Endothelial cell of umbilical vein (primary cell): Measurements from ENCODE around the gene LTA4H. TPM values are rescaled to one million over a fixed set of nuclear protein-coding genes. Genes with fewer than 3 reads are reported as not detected.

ENCODE experiments used
- Bru-seq: library from RNA; stranded (reverse); fragments of 400-500 nt; gene quantifications from one replicate; lab custom pipeline; 2021; lab: Mats Ljungman, UMichigan
- BruChase-seq, 2 experiments: library from RNA; stranded (reverse); fragments of 400-500 nt; gene quantifications; one replicate each; lab custom pipeline; 2021; lab: Mats Ljungman, UMichigan
- BruUV-seq: library from RNA; stranded (reverse); fragments of 400-500 nt; replicated peaks from 2 replicates; lab custom pipeline; 2021; lab: Mats Ljungman, UMichigan
- CTCF ChIA-PET: fragments of 300-600, 350-600 bp; sonication (Branson Sonifier 250); formaldehyde crosslinking; loops from one replicate; lab custom pipeline; 2021; ENCODE audit warnings: antibody characterized with exemption, inconsistent platforms; lab: Charles Lee
- POLR2A ChIA-PET: fragments of 300-600, 350-600 bp; sonication (Branson Sonifier 250); formaldehyde crosslinking; loops from one replicate; lab custom pipeline; 2021; ENCODE audit warnings: antibody characterized with exemption, inconsistent platforms; lab: Charles Lee
- DNase-seq: peaks from one replicate; pipeline ENCODE4 v3.0.0-alpha.2; 2011; ENCODE audit warnings: low read depth, low spot score
- FAIRE-seq: peaks from 2 replicates; lab custom pipeline; 2011; peaks lifted over from hg19 to GRCh38; lab: Jason Lieb, UNC
- H2AFZ ChIP-seq: 2 replicates; pipeline ENCODE4 v1.6.0; 2012; ENCODE audit warnings: low read depth, low read length, control low read depth, inconsistent platforms
- H3K27ac ChIP-seq: 2 replicates; pipeline ENCODE4 v1.5.1; 2011; ENCODE audit warnings: low read depth, mild to moderate bottlenecking, control low read depth, low read length, moderate library complexity; ENCODE audit not compliant: insufficient read depth
- H3K27me3 ChIP-seq, 2 experiments: 2 replicates each; pipeline versions ENCODE4 v1.6.0 to v1.6.1; 2011; ENCODE audit warnings: low read length in 2 of 2, mixed read lengths in 1 of 2; ENCODE audit not compliant: control insufficient read depth in 2 of 2, insufficient read depth in 2 of 2
- H3K36me3 ChIP-seq, 2 experiments: 2 replicates in 1 of 2; 3 replicates in 1 of 2; pipeline ENCODE4 v1.5.1; 2011; ENCODE audit warnings: low read length in 2 of 2, mild to moderate bottlenecking in 1 of 2, moderate library complexity in 1 of 2; ENCODE audit not compliant: control insufficient read depth in 2 of 2, insufficient read depth in 2 of 2; ENCODE audit errors: extremely low read depth in 1 of 2
- H3K4me1 ChIP-seq: 3 replicates; pipeline ENCODE4 v1.5.1; 2011; ENCODE audit warnings: mild to moderate bottlenecking, low read length; ENCODE audit not compliant: control insufficient read depth, insufficient read depth; ENCODE audit errors: extremely low read depth
- H3K4me2 ChIP-seq: 2 replicates; pipeline ENCODE4 v1.6.1; 2011; ENCODE audit warnings: low read length, control low read depth, mixed read lengths; ENCODE audit not compliant: insufficient read depth
- H3K4me3 ChIP-seq, 3 experiments: fragments of 200-600 bp in 1 of 3; sonication (generic), shearing (Covaris generic) in 1 of 3; replicated peaks in 1 of 3; 2 replicates each; pipeline ENCODE4 v1.5.1; 2011 to 2016; ENCODE audit warnings: control low read depth in 3 of 3, low read length in 3 of 3, mild to moderate bottlenecking in 2 of 3, inconsistent platforms in 1 of 3, low read depth in 1 of 3, moderate library complexity in 1 of 3; ENCODE audit not compliant: insufficient read depth in 1 of 3
- H3K79me2 ChIP-seq: 2 replicates; pipeline ENCODE4 v1.6.0; 2012; ENCODE audit warnings: low read length, inconsistent platforms; ENCODE audit not compliant: control insufficient read depth, insufficient read depth
- H3K9ac ChIP-seq: replicated peaks from 2 replicates; pipeline ENCODE3; 2011; ENCODE audit warnings: low read length, control low read depth; ENCODE audit not compliant: insufficient read depth; ENCODE audit errors: extremely low read depth
- H3K9me1 ChIP-seq: replicated peaks from 3 replicates; pipeline ENCODE4 v1.6.0; 2011; ENCODE audit warnings: mild to moderate bottlenecking, low read length; ENCODE audit not compliant: control insufficient read depth, insufficient read depth; ENCODE audit errors: extremely low read depth
- H3K9me3 ChIP-seq: replicated peaks from 2 replicates; pipeline ENCODE4 v1.5.1; 2012; ENCODE audit warnings: low read length, inconsistent platforms; ENCODE audit not compliant: control insufficient read depth, insufficient read depth
- H4K20me1 ChIP-seq: replicated peaks from 2 replicates; pipeline ENCODE3; 2011; ENCODE audit warnings: mild to moderate bottlenecking, low read length; ENCODE audit not compliant: control insufficient read depth, insufficient read depth; ENCODE audit errors: extremely low read depth
- EZH2 ChIP-seq: IDR thresholded peaks from 2 replicates; pipeline ENCODE4 v1.6.1; 2012; ENCODE audit warnings: borderline replicate concordance, low read depth, mild to moderate bottlenecking, moderate library complexity, low read length, inconsistent platforms; ENCODE audit not compliant: severe bottlenecking
- FOS ChIP-seq: IDR thresholded peaks from 2 replicates; pipeline ENCODE4 v1.6.1; 2011; ENCODE audit warnings: mild to moderate bottlenecking, low read length, moderate library complexity, borderline replicate concordance; ENCODE audit not compliant: insufficient read depth
- GATA2 ChIP-seq: IDR thresholded peaks from 2 replicates; pipeline ENCODE4 v1.7.0; 2011; ENCODE audit warnings: low read depth, mild to moderate bottlenecking, moderate library complexity, mixed read lengths, low read length; ENCODE audit not compliant: insufficient read length, insufficient read depth
- JUN ChIP-seq: IDR thresholded peaks from 2 replicates; pipeline ENCODE4 v1.6.1; 2011; ENCODE audit warnings: borderline replicate concordance, low read depth; ENCODE audit not compliant: insufficient read length, insufficient read depth
- MAX ChIP-seq: IDR thresholded peaks from 2 replicates; pipeline ENCODE4 v1.6.1; 2011; ENCODE audit not compliant: insufficient read depth, insufficient read length
- MYC ChIP-seq: IDR thresholded peaks from one replicate; pipeline ENCODE4 v1.6.1; 2011; ENCODE audit warnings: mild to moderate bottlenecking, low read depth, low read length
- POLR2A ChIP-seq: IDR thresholded peaks from 2 replicates; pipeline ENCODE4 v1.6.1; 2012; ENCODE audit warnings: low read depth, mild to moderate bottlenecking, control low read depth, low read length
- POLR2AphosphoS5 ChIP-seq: IDR thresholded peaks from 2 replicates; pipeline ENCODE4 v1.6.1; 2012; ENCODE audit warnings: low read depth, mild to moderate bottlenecking, control low read depth, low read length, moderate library complexity; ENCODE audit not compliant: insufficient read depth
- dilution Hi-C: fragments of 300-500 bp; cut with MboI; formaldehyde crosslinking; loops from one replicate; pipeline ENCODE4 v1.15.0; 2019; ENCODE audit warnings: low sequenced_read_pairs; ENCODE audit not compliant: extremely low pct_ligation_motif_present
- intact Hi-C: fragments of 100-400 bp; cut with micrococcal nuclease; formaldehyde crosslinking; loops from one replicate; pipeline ENCODE4 v1.10.0; 2022
- long read RNA-seq: library from polyadenylated mRNA; stranded (forward); transcript quantifications from one replicate; pipeline ENCODE4 v2.0.0, GENCODE V29; 2021
- polyA minus RNA-seq, 3 experiments: library from RNA; depleted of rRNA, polyadenylated mRNA; stranded (reverse); fragments of >200 nt; gene quantifications; 1 replicate in 1 of 3; 2 replicates in 2 of 3; pipeline ENCODE4 v1.2.3, GENCODE V29; 2011
- polyA plus RNA-seq, 4 experiments: library from polyadenylated mRNA; depleted of rRNA in 3 of 4; stranded (reverse) in 3 of 4; unstranded in 1 of 4; fragments of >200 nt; gene quantifications; 2 replicates each; pipeline versions ENCODE4 v1.2.1 to v1.2.3, GENCODE V29; 2011 to 2012; ENCODE audit warnings: missing spikeins in 1 of 4
- total RNA-seq: library from RNA; stranded (reverse); gene quantifications from 2 replicates; pipeline ENCODE4 v1.2.3, GENCODE V29; 2021
- TF ChIP-seq, protein P1 (sequence below), 2 donors: IDR thresholded peaks; 1 replicate in 1 of 2; 2 replicates in 1 of 2; pipeline ENCODE4 v1.5.1; 2011; ENCODE audit warnings: low read length in 2 of 2, mild to moderate bottlenecking in 2 of 2, moderate library complexity in 2 of 2, control low read depth in 1 of 2, inconsistent platforms in 1 of 2, low read depth in 1 of 2; ENCODE audit not compliant: insufficient read depth in 1 of 2; ENCODE audit errors: extremely low read depth in 1 of 2

Gene LTA4H
- 77.1 and 77.8 TPM in 2 replicates for total RNA-seq
- 65.1 and 85.2 TPM in 2 replicates for polyA plus RNA-seq
- 73.9 and 84.1 TPM in 2 replicates for polyA plus RNA-seq (2011; cell fraction: cytosol; rRNA removed)
- polyA plus RNA-seq (2011; cell fraction: nucleus; rRNA removed), result 185 and 187 TPM in 2 replicates
- polyA plus RNA-seq (2012), result 88.6 and 99.0 TPM in 2 replicates
- polyA minus RNA-seq, result 86.3 and 93.2 TPM in 2 replicates
- polyA minus RNA-seq (2011; cell fraction: cytosol; rRNA and poly(A)+ RNA removed), result 48.2 TPM
- polyA minus RNA-seq (2011; cell fraction: nucleus; rRNA and poly(A)+ RNA removed), result 64.9 and 76.6 TPM in 2 replicates
- percentile 59 among the genes with signal in this experiment for Bru-seq, nascent RNA
- percentile 73 among the genes with signal in this experiment for BruChase-seq, experiment 1, labeled RNA remaining after a 6-hour chase
- percentile 63 among the genes with signal in this experiment for BruChase-seq, experiment 2, labeled RNA remaining after a 2-hour chase
- long read RNA-seq, transcript LTA4H-201 (19 exons, 2,139 nt), result major isoform, 114 of 156 reads
- long read RNA-seq, partial matches to known transcripts, result 8 of 156 reads
- long read RNA-seq, other reads (novel, unspliced or antisense), result 34 of 156 reads

- FAIRE-seq, result peak; percentile 92
These were observed at the start of gene LTA4H for GRCh38 chr12:96035283-96036236. Gene LTA4H (minus strand): TSS chr12:96035587. CDS start chr12:96035519, 68 bp downstream.

More at GRCh38 chr12:96035283-96036236, at the start of gene LTA4H:
- peak; percentile 99 for DNase-seq
- peaks cover 10% of the 10 kb centered on the region for H3K4me1 ChIP-seq
- intact Hi-C loops, result no loop called here
- peak within 1 kb of the TSS; percentile 99 for H2AFZ ChIP-seq
- no peaks in the 10 kb centered on the region for H3K36me3 ChIP-seq
- H3K9ac ChIP-seq, result peak within 1 kb of the TSS; percentile 70
- CTCF ChIA-PET, result interaction anchor here (1.3 to 1.4 kb wide), 2 partner anchors 13 to 22 kb away, joined by 3 to 5 read pairs; no protein-coding TSS in a partner anchor
- H3K9me1 ChIP-seq, result no peaks in the 10 kb centered on the region
- no peaks in the 10 kb centered on the region for H3K79me2 ChIP-seq
- no peaks in the 10 kb centered on the region for H3K9me3 ChIP-seq
- no peaks in the 10 kb centered on the region for H3K27me3 ChIP-seq
- BruUV-seq, result no TSS peak
- H3K27ac ChIP-seq, result peak within 1 kb of the TSS; percentile 6
- TF ChIP-seq POLR2A (peak; percentile 84), EZH2 (no peak), POLR2AphosphoS5 (peak; percentile 31), GATA2 (peak; percentile 28), FOS (peak; percentile 14), MAX (no peak), MYC (no peak), JUN (no peak)
- TF ChIP-seq, protein P1, sequence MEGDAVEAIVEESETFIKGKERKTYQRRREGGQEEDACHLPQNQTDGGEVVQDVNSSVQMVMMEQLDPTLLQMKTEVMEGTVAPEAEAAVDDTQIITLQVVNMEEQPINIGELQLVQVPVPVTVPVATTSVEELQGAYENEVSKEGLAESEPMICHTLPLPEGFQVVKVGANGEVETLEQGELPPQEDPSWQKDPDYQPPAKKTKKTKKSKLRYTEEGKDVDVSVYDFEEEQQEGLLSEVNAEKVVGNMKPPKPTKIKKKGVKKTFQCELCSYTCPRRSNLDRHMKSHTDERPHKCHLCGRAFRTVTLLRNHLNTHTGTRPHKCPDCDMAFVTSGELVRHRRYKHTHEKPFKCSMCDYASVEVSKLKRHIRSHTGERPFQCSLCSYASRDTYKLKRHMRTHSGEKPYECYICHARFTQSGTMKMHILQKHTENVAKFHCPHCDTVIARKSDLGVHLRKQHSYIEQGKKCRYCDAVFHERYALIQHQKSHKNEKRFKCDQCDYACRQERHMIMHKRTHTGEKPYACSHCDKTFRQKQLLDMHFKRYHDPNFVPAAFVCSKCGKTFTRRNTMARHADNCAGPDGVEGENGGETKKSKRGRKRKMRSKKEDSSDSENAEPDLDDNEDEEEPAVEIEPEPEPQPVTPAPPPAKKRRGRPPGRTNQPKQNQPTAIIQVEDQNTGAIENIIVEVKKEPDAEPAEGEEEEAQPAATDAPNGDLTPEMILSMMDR (IDR thresholded peaks at IDR 0.05; ENCODE audit: extremely low read depth in 1 of 2, insufficient read depth in 1 of 2, low read depth in 1 of 2, low read length in 2 of 2), result no peak
- peak within 1 kb of the TSS; percentile 73 to 93 (median 87) for H3K4me3 ChIP-seq
- peak within 1 kb of the TSS; percentile 89 for H3K4me2 ChIP-seq
- dilution Hi-C loops, result no loop called here
- H4K20me1 ChIP-seq, result no peaks in the 10 kb centered on the region
- POLR2A ChIA-PET, result interaction anchor here (0.6 kb wide), 1 partner anchor 659 kb away, joined by 5 read pairs; no protein-coding TSS in a partner anchor
